WI38 (cell line): Measurements from ENCODE around the gene ARHGEF17.

Source experiments
- H3K4me3 ChIP-seq: 2 replicates; pipeline ENCODE4 v1.5.1; 2011; ENCODE audit warnings: low read depth, mild to moderate bottlenecking, control low read depth, low read length
- TF ChIP-seq, protein P1 (sequence below): IDR thresholded peaks from 2 replicates; pipeline ENCODE4 v1.5.1; 2012; ENCODE audit warnings: low read depth, mild to moderate bottlenecking, control low read depth, low read length

ARHGEF17 gene

DNA sequence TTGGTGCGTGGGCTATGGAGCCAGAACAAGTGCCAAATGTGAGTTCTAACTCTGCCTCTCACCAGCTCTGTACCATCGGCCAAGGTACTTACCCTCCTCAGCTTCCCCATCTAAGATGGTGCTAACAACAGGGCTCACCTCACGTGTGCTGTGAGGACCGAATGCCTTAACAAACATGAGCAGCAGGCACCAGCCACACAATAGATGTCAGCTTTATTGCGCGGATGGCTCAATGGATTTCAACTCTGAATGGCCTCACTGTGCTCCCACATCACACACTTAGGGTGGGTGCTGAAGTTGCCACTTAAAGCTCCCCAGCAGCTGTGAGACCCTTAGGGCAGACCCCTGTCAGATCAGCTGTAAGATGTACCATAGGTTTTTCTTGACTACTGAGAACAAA is 92.2 kb downstream of the ARHGEF17 start:
- no peak overlapping the region for H3K4me3 ChIP-seq
- TF ChIP-seq, protein P1, sequence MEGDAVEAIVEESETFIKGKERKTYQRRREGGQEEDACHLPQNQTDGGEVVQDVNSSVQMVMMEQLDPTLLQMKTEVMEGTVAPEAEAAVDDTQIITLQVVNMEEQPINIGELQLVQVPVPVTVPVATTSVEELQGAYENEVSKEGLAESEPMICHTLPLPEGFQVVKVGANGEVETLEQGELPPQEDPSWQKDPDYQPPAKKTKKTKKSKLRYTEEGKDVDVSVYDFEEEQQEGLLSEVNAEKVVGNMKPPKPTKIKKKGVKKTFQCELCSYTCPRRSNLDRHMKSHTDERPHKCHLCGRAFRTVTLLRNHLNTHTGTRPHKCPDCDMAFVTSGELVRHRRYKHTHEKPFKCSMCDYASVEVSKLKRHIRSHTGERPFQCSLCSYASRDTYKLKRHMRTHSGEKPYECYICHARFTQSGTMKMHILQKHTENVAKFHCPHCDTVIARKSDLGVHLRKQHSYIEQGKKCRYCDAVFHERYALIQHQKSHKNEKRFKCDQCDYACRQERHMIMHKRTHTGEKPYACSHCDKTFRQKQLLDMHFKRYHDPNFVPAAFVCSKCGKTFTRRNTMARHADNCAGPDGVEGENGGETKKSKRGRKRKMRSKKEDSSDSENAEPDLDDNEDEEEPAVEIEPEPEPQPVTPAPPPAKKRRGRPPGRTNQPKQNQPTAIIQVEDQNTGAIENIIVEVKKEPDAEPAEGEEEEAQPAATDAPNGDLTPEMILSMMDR = no peak

- H3K4me3 ChIP-seq = no peak overlapping the region
- TF ChIP-seq, protein P1 = no peak
Observed at GRCh38 chr11:73401217-73401923, 93.3 kb downstream of the ARHGEF17 start.

GRCh38 chr11:73401924-73402833 is 94.1 kb downstream of the ARHGEF17 start:
- H3K4me3 ChIP-seq = no peak overlapping the region
- TF ChIP-seq, protein P1 = no peak

DNA sequence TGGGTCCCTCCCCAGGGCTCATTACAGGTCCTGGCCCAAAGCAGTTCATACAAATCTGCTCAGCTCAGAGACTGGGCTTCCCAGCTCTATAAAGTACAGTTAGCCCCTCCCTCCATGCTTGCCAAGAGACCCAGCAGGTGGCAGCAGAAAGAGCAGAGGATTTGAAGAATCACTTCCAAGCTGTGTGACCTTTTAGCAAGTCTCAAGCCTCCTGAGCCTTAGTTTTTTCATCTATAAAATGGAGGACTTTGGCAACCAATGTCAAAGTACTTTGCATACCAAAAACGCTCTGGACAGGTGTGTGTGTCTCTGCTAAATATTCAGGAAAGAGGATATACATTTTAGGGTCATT is 94.7 kb downstream of the ARHGEF17 start:
- no peak overlapping the region for H3K4me3 ChIP-seq
- TF ChIP-seq, protein P1 = peak; percentile 22; the same call in 1 of the 2 replicates

- TF ChIP-seq, protein P1 = no peak
- H3K4me3 ChIP-seq = no peak overlapping the region
Observed at GRCh38 chr11:73403541-73403940, 95.5 kb downstream of the ARHGEF17 start.

- TF ChIP-seq, protein P1 = peak; percentile 70
Observed at GRCh38 chr11:73404048-73404447, 96.0 kb downstream of the ARHGEF17 start.

More at GRCh38 chr11:73404048-73404447, 96.0 kb downstream of the ARHGEF17 start:
- no peak overlapping the region for H3K4me3 ChIP-seq
